HEK293 (cell line): Measurements from ENCODE around the gene ACVR2B.

Source experiments
- GLIS2 ChIP-seq: fragments of 450-650 bp; formaldehyde crosslinking; IDR thresholded peaks from 2 replicates; pipeline ENCODE4 v1.5.1; 2016; ENCODE audit warnings: missing biosample characterization, missing genetic modification characterization
- KLF10 ChIP-seq: fragments of 450-650 bp; IDR thresholded peaks from 2 replicates; pipeline ENCODE4 v1.5.1; 2018; ENCODE audit warnings: missing biosample characterization, mild to moderate bottlenecking, missing genetic modification characterization
- KLF7 ChIP-seq: fragments of 450-650 bp; formaldehyde crosslinking; IDR thresholded peaks from 2 replicates; pipeline ENCODE4 v1.5.1; 2016; ENCODE audit warnings: missing biosample characterization, missing genetic modification characterization, borderline replicate concordance
- KLF8 ChIP-seq: fragments of 450-650 bp; formaldehyde crosslinking; IDR thresholded peaks from 2 replicates; pipeline ENCODE4 v1.5.1; 2016; ENCODE audit warnings: missing biosample characterization, missing genetic modification characterization
- PRDM1 ChIP-seq: fragments of 450-650 bp; formaldehyde crosslinking; IDR thresholded peaks from 2 replicates; pipeline ENCODE4; 2016; ENCODE audit warnings: missing biosample characterization, missing genetic modification characterization
- REPIN1 ChIP-seq: fragments of 450-650 bp; formaldehyde crosslinking; IDR thresholded peaks from 2 replicates; pipeline ENCODE4 v1.5.1; 2017; ENCODE audit warnings: missing biosample characterization, missing genetic modification characterization, low read depth
- SETDB1 ChIP-seq: IDR thresholded peaks from one replicate; pipeline ENCODE4 v1.6.1; 2017; ENCODE audit warnings: mild to moderate bottlenecking, low read length, moderate library complexity, mixed read lengths; ENCODE audit not compliant: insufficient read length
- WT1 ChIP-seq: fragments of 450-650 bp; formaldehyde crosslinking; IDR thresholded peaks from 2 replicates; pipeline ENCODE4 v1.5.1; 2016; ENCODE audit warnings: missing biosample characterization, missing genetic modification characterization
- YY2 ChIP-seq: fragments of 450-650 bp; formaldehyde crosslinking; IDR thresholded peaks from 2 replicates; pipeline ENCODE4 v1.5.1; 2016; ENCODE audit warnings: missing biosample characterization, missing genetic modification characterization
- ZFP37 ChIP-seq: fragments of 450-650 bp; formaldehyde crosslinking; IDR thresholded peaks from 2 replicates; pipeline ENCODE4 v1.5.1; 2016; ENCODE audit warnings: missing biosample characterization, missing genetic modification characterization
- ZNF169 ChIP-seq: fragments of 450-650 bp; formaldehyde crosslinking; IDR thresholded peaks from 2 replicates; pipeline ENCODE4 v1.5.1; 2016; ENCODE audit warnings: missing biosample characterization, missing genetic modification characterization
- ZNF184 ChIP-seq: fragments of 450-650 bp; IDR thresholded peaks from 2 replicates; pipeline ENCODE4 v1.5.1; 2018; ENCODE audit warnings: missing biosample characterization, mild to moderate bottlenecking, missing genetic modification characterization
- ZNF19 ChIP-seq: fragments of 450-650 bp; formaldehyde crosslinking; IDR thresholded peaks from 2 replicates; pipeline ENCODE4; 2016; ENCODE audit warnings: missing biosample characterization, missing genetic modification characterization, low read depth
- ZNF292 ChIP-seq: fragments of 450-650 bp; formaldehyde crosslinking; IDR thresholded peaks from 2 replicates; pipeline ENCODE4 v1.5.1; 2016; ENCODE audit warnings: low read depth, missing biosample characterization, missing genetic modification characterization, borderline replicate concordance
- ZNF362 ChIP-seq: fragments of 450-650 bp; formaldehyde crosslinking; IDR thresholded peaks from 2 replicates; pipeline ENCODE4 v1.5.1; 2016; ENCODE audit warnings: missing biosample characterization, missing genetic modification characterization
- ZNF37A ChIP-seq: fragments of 450-650 bp; IDR thresholded peaks from 2 replicates; pipeline ENCODE4 v1.5.1; 2018; ENCODE audit warnings: missing biosample characterization, missing genetic modification characterization
- ZNF449 ChIP-seq: fragments of 450-650 bp; formaldehyde crosslinking; IDR thresholded peaks from 2 replicates; pipeline ENCODE4 v1.5.1; 2017; ENCODE audit warnings: missing biosample characterization, mild to moderate bottlenecking, missing genetic modification characterization, moderate library complexity
- ZNF48 ChIP-seq: fragments of 450-650 bp; formaldehyde crosslinking; IDR thresholded peaks from 2 replicates; pipeline ENCODE4 v1.5.1; 2016; ENCODE audit warnings: missing biosample characterization, missing genetic modification characterization
- ZNF521 ChIP-seq: fragments of 450-650 bp; formaldehyde crosslinking; IDR thresholded peaks from 2 replicates; pipeline ENCODE4 v1.5.1; 2017; ENCODE audit warnings: missing biosample characterization, mild to moderate bottlenecking, missing genetic modification characterization
- ZNF660 ChIP-seq: fragments of 450-650 bp; IDR thresholded peaks from 2 replicates; pipeline ENCODE4 v1.5.1; 2018; ENCODE audit warnings: missing biosample characterization, mild to moderate bottlenecking, missing genetic modification characterization
- ZNF664 ChIP-seq: fragments of 450-650 bp; formaldehyde crosslinking; IDR thresholded peaks from 2 replicates; pipeline ENCODE4 v1.5.1; 2016; ENCODE audit warnings: missing biosample characterization, missing genetic modification characterization
- ZNF707 ChIP-seq: fragments of 450-650 bp; formaldehyde crosslinking; IDR thresholded peaks from 2 replicates; pipeline ENCODE4 v1.5.1; 2016; ENCODE audit warnings: missing biosample characterization, missing genetic modification characterization
- TF ChIP-seq, protein P1 (sequence below): fragments of 450-650 bp; formaldehyde crosslinking; optimal IDR thresholded peaks from 2 replicates; pipeline ENCODE3; 2016; ENCODE audit warnings: missing biosample characterization, mild to moderate bottlenecking, missing genetic modification characterization
- TF ChIP-seq, protein P2 (sequence below): fragments of 450-650 bp; formaldehyde crosslinking; conservative IDR thresholded peaks from 2 replicates; pipeline ENCODE4 v1.5.1; 2016; ENCODE audit warnings: low read depth, missing biosample characterization, missing genetic modification characterization
- TF ChIP-seq, protein P3 (sequence below): IDR thresholded peaks from 2 replicates; pipeline ENCODE4 v1.6.1; 2011; ENCODE audit warnings: mild to moderate bottlenecking, low read depth, low read length, borderline replicate concordance
- TF ChIP-seq, protein P4 (sequence below): fragments of 450-650 bp; formaldehyde crosslinking; IDR thresholded peaks from 2 replicates; pipeline ENCODE4 v1.5.1; 2016; ENCODE audit warnings: missing biosample characterization, missing genetic modification characterization
- TF ChIP-seq, protein P5 (sequence below): fragments of 450-650 bp; formaldehyde crosslinking; IDR thresholded peaks from 2 replicates; pipeline ENCODE4 v1.5.1; 2016; ENCODE audit warnings: missing biosample characterization, missing genetic modification characterization

The ACVR2B gene

GRCh38 chr3:38454178-38454883 lies 641 bp downstream of the ACVR2B start (continued):
- TF ChIP-seq ZNF362 (tag by site-specific recombination) (no peak), ZNF660 (0 out of 2 replicates have a peak, but pooled peaks have one; percentile 23), ZNF449 (tag by site-specific recombination) (no peak), PRDM1 (no peak), ZNF19 (no peak), ZFP37 (no peak), ZNF169 (tag by site-specific recombination) (no peak), ZNF707 (tag by site-specific recombination) (no peak), ZNF521 (tag by site-specific recombination) (no peak), REPIN1 (tag by site-specific recombination) (no peak), KLF8 (tag by site-specific recombination) (peak; percentile 39; the same call in 1 of the 2 replicates), KLF7 (tag by site-specific recombination) (0 out of 2 replicates have a peak, but pooled peaks have one; percentile 17), SETDB1 (no peak), ZNF37A (tag by site-specific recombination) (no peak), KLF10 (tag by site-specific recombination) (0 out of 2 replicates have a peak, but pooled peaks have one; percentile 24), ZNF184 (tag by site-specific recombination) (no peak), WT1 (tag by site-specific recombination) (no peak), ZNF664 (tag by site-specific recombination) (no peak), GLIS2 (tag by site-specific recombination) (peak; percentile 63), ZNF48 (tag by site-specific recombination) (no peak), YY2 (no peak), ZNF292 (tag by site-specific recombination) (no peak)
- TF ChIP-seq, protein P1, sequence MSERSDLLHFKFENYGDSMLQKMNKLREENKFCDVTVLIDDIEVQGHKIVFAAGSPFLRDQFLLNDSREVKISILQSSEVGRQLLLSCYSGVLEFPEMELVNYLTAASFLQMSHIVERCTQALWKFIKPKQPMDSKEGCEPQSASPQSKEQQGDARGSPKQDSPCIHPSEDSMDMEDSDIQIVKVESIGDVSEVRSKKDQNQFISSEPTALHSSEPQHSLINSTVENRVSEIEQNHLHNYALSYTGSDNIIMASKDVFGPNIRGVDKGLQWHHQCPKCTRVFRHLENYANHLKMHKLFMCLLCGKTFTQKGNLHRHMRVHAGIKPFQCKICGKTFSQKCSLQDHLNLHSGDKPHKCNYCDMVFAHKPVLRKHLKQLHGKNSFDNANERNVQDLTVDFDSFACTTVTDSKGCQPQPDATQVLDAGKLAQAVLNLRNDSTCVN, result peak; percentile 62
- TF ChIP-seq, protein P2, sequence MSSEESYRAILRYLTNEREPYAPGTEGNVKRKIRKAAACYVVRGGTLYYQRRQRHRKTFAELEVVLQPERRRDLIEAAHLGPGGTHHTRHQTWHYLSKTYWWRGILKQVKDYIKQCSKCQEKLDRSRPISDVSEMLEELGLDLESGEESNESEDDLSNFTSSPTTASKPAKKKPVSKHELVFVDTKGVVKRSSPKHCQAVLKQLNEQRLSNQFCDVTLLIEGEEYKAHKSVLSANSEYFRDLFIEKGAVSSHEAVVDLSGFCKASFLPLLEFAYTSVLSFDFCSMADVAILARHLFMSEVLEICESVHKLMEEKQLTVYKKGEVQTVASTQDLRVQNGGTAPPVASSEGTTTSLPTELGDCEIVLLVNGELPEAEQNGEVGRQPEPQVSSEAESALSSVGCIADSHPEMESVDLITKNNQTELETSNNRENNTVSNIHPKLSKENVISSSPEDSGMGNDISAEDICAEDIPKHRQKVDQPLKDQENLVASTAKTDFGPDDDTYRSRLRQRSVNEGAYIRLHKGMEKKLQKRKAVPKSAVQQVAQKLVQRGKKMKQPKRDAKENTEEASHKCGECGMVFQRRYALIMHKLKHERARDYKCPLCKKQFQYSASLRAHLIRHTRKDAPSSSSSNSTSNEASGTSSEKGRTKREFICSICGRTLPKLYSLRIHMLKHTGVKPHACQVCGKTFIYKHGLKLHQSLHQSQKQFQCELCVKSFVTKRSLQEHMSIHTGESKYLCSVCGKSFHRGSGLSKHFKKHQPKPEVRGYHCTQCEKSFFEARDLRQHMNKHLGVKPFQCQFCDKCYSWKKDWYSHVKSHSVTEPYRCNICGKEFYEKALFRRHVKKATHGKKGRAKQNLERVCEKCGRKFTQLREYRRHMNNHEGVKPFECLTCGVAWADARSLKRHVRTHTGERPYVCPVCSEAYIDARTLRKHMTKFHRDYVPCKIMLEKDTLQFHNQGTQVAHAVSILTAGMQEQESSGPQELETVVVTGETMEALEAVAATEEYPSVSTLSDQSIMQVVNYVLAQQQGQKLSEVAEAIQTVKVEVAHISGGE (tag by site-specific recombination), result no peak
- TF ChIP-seq, protein P3, sequence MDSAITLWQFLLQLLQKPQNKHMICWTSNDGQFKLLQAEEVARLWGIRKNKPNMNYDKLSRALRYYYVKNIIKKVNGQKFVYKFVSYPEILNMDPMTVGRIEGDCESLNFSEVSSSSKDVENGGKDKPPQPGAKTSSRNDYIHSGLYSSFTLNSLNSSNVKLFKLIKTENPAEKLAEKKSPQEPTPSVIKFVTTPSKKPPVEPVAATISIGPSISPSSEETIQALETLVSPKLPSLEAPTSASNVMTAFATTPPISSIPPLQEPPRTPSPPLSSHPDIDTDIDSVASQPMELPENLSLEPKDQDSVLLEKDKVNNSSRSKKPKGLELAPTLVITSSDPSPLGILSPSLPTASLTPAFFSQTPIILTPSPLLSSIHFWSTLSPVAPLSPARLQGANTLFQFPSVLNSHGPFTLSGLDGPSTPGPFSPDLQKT, result no peak
- TF ChIP-seq, protein P4, sequence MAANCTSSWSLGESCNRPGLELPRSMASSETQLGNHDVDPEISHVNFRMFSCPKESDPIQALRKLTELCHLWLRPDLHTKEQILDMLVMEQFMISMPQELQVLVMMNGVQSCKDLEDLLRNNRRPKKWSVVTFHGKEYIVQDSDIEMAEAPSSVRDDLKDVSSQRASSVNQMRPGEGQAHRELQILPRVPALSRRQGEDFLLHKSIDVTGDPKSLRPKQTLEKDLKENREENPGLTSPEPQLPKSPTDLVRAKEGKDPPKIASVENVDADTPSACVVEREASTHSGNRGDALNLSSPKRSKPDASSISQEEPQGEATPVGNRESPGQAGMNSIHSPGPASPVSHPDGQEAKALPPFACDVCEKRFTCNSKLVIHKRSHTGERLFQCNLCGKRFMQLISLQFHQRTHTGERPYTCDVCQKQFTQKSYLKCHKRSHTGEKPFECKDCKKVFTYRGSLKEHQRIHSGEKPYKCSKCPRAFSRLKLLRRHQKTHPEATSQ, result no peak
- TF ChIP-seq, protein P5, sequence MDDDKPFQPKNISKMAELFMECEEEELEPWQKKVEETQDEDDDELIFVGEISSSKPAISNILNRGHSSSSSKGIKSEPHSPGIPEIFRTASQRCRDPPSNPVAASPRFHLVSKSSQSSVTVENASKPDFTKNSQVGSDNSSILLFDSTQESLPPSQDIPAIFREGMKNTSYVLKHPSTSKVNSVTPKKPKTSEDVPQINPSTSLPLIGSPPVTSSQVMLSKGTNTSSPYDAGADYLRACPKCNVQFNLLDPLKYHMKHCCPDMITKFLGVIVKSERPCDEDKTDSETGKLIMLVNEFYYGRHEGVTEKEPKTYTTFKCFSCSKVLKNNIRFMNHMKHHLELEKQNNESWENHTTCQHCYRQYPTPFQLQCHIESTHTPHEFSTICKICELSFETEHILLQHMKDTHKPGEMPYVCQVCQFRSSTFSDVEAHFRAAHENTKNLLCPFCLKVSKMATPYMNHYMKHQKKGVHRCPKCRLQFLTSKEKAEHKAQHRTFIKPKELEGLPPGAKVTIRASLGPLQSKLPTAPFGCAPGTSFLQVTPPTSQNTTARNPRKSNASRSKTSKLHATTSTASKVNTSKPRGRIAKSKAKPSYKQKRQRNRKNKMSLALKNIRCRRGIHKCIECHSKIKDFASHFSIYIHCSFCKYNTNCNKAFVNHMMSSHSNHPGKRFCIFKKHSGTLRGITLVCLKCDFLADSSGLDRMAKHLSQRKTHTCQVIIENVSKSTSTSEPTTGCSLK, result no peak
